GF-D8 (cell line): ENCODE measurements around the gene MBD2.

Source experiments
- DNase-seq: peaks from one replicate; lab custom pipeline; 2025; lab: John Stamatoyannopoulos, UW

MBD2 gene

DNA sequence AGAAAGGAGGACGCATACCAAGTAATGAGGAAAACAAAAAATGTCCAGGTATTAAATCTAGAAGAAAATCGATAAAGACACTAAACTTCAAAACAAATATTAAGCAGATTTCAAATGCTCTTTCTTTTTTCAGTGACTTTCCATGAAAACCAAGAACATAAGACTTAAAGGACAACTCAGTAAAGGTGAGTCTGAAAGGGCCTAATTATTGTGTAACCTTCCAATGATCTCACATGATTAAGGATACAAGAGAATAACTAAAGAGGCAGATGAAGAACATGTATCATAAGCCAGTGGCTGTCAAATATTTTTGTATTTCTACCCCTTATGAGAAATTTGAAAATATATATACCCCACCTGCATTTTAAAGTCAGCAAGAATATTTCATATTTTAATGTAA is 30.7 kb downstream of the MBD2 start:
- no peak for DNase-seq

DNA sequence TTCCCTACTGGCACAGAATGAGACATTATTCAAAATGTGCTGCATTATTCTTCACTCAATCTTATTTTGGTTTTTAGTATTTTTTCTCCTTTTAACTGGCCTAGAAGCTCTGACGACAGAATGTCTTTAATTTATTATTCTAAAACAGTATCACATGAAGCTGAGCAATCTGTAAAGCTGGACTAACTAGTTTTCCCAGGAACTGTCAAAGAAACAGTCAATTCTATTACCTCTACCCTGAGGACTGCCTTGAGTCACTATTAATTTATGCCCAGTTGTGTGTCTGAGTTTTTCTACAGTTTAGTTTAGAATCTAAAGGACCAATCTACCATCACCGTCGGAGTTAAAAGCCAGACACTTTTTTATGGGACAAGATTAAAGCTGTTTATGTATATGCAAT is 31.6 kb downstream of the MBD2 start:
- DNase-seq, result no peak

DNA sequence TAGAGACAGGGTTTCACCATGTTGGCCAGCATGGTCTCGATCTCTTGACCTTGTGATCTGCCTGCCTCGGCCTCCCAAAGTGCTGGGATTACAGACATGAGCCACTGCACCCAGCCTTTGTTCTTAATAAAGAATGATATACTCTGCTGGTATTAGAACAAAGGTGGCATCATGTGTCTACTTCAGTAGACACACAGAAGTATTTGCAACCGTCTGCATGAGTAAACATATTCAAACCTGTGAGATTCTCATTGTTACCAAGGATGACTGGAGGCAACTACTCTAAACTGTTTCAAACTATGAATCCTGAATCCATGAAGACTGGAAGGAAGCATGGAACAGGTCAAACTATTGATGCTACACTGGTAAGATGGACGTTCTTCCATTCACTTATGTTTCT is 32.1 kb downstream of the MBD2 start:
- no peak for DNase-seq

DNA sequence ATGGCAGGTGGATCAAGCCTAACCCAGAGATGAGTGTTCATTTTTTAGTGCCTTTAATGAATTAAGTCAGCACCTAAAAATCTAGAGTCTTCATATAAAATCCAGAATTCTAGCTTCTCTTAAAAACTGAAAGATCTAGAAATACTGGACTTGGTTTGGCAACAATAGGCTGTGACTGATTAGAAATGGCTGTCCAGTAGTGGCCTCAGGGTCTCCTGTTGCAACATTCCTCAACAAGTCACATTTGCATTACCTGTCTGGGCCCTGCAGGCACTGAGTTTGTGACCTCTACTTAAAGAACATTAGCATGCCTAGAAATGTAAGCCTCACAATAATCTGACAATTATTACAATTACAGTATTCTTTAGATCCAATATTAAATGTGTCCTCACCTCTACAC is 33.1 kb downstream of the MBD2 start:
- DNase-seq, result no peak

DNA sequence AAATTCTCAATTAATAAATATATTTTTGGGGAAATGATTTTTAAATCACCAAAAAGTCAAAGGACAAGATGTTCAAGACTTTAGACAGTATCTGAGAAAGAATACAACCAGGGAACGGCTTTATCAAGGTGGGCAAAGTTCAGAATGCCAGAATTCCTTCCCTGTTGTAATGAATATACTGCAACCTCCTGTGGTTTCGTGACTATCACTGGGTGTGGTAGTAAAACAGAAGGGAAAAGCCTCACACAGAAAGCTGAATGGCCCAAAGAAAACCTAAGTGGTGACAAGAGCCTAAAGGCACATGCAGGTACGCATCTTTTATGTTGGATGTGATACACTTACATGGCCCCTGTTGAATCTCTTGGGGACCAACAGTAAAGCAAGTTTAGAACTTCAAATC is 37.1 kb downstream of the MBD2 start:
- no peak for DNase-seq

DNA sequence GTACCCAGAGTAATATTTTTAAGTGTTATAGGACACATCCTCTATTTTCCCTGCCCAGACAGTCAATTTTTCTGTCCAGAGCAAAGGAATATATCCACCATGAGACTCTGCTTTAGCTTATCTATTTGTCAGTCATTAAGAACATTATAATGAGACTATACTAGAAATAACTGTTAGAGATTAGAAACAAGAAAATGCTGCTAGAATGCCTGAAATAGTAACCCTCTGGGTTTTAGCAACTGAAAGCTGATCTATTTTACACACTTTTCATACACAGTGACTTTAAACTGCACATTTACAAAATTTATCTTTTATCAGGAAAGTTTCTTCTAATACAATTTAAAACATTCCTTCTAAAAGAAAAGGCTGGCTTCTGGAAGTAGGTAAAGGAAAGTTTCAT is 39.6 kb downstream of the MBD2 start:
- no peak for DNase-seq

DNA sequence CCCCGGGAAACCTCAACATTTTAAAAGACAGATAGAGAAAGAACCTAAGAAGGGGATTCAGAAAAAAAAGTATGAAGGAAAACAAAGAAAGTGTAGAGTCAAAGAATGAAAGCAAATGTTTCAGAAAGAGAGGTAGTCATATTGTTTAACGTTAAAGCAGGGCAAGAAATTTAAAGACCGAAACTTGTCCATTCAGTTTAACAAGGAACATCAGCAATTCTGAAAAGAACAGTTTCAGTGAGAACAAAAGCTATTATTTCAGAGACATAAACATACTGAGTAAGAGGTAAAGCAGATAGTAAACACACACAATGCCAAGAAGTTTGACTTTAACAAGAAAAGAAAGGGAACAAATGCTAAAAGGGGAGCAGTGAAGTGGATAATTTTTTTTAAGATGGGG is 41.1 kb downstream of the MBD2 start:
- no peak for DNase-seq

DNA sequence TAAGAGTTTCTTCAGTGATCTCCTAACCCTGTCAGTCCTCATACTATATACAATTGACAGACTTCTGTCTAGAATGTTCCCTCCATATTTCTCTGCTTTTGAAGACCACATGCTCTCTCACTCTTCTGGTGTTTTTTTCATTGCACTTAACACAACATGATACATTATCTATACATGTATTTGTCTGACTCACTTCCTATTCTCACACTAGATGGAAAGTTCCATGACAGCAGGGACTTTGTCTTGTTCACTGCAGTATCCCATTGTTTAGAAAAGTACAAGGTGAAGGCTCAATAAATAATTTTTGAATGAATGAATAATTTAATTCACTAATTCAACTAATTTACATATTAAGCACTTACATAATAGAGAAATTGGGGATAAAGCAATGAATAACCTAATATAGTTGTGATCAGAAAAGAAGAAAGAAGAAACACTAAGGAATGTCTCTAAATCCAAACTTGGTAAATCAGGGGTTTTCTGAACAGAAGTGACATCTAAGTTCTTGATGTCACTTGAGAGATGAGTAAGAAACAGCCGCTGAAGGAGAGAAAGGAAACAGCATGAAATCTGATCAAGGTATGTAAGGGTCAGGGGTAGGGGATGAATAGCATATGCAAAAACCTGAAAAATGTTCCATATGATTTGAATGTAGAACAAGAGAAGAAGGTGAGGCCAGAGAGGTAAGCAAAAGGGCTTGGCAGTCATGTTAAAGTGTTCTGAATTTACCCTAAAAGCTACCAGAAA is 42.4 kb downstream of the MBD2 start:
- DNase-seq, result no peak

DNA sequence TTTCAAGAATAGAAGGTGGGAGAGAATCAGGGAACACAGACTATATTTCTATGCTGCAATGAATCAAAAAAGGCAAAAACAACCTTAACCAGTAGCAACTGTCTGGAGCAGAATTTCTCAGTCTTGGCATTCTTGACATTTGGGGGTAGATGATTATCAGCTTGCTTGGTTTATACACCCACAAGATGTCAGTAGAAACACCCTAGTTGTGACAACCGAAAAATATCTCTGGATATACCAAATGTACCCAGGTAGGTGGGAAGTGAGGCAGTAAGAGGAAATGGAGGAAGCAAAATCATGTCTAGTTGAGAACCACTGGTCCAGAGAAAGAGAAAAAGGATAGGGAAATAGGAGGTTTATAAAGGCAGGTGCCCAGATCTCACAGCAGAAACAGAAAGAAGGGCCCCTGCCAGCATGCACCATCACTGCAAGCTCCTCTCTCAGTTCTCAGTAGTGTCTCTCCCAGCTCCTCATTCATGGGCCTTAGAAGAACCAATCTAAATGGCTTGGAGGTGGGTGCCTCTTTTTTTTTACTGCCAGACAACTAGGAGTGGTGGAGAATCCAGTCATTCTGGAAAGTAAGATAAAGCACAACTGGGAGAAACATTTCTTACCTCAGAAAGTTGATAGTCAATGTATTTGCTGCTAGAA is 50.4 kb downstream of the MBD2 start:
- no peak for DNase-seq

DNA sequence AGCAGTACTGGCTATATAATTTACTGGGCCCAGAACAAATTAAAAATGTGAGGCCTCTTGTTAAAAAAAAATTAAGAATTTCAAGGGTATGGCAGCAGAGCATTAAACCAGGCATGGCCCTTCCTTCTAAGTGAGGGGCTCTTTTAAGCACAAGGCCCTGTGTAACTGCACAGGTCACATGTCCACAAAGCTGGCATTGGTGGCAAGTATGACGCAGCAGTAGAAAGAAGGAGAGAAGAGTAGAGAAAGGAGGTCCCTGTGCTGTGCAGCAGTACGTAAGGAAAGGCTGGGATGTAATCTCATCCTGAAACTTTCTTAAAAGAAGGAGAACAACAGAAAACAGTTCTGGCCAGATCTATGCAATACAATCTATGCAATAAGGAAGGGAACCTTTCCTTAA is 51.2 kb downstream of the MBD2 start:
- DNase-seq, result no peak

DNA sequence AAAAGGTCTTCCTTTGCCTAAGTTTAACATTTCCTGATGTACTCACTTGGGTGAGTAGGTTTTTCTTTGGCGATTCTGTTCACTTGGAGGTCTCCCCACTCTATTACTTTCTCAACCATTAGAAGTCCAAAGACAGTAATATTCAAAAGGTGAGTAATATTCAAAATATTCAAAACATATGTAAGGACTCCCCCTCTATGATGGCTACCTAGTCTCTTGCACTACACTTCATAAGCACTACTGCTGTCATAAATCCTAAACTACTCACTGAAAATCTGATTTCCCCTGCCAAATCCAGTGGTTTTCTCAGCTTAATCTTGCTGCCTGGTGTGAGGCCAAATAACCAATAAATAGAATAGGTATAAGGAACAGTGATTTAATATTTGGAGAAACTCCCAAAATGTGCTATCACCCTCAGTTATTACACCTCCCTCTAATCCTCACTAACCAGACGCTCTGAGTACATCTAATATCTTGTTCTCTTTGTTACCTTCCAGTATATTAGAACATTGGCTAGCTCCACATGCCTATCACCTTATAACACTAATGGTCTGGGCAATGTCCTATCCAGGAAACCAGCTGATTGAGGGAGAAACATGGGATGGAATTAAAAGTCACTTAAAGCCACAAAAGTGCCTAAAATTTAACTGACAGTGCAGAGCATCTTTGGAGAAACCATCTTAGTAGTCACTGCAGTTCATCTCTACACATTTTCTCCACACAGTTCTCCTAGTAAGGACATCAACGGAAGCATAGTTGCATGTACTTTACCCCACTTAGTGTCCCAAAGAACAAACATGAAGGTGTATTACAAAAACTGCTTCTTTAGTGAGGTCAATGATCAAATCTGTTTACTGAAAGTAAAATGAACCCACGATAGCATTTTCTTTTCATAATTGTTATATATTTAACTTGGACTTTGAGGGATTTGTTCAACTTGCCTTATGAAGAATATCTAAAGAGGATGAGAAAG is 54.8 kb downstream of the MBD2 start:
- DNase-seq, result no peak

DNA sequence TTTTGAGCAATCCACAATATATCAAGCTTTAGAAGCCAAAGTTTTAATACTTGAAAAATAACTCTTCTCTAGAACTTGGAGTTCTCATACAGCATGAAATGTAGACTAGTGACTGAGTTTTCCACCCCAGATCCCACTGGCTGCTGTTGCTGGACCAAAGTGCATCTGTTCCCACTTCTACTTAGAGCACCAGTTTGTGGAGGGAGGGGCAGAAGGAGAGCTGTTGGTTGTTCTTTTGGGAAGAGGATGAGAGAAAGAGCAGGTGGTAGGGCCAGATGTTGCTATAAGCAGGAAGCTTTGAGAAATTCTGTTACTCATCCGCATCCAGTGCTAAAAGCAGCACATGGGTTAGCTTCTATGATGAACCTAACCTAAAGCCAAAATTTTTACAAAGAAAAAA is 59.0 kb downstream of the MBD2 start:
- DNase-seq, result no peak

DNA sequence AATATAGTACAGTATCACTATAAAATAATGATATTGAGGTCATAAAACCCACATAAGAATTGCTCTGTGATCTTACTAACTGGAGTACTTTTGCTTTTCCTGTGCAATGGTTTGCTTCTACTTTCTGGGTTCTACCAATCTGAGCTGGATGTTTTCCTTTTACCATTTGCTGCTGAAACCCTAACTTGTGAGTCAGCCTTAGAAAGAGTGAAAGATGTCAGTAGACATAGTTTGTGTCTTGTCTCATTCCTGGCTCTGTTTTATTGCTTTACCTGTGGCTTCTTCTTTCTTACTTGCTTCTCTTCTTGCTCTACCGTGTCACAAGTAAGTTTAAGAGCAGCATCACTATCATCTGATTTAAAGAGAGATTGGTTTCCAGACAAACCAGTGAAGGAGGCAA is 61.0 kb downstream of the MBD2 start:
- DNase-seq, result no peak

DNA sequence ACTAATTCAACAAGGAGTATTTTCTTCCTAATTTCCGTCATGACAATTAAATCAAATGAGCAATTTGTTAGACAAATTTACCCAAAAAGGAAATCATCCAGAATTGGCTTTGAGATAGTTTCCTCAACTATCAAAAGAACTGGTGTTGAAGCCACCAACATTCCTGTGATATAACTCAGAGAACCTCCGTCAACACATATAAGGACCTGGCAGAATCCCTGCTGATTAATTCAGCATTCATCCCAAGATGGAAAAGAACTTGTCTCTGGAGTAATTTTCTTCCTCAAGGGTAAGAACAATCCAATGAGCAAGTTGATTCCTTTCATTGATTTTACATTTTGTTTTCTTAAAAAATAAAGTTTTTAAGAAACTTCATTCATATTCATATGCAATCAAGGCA is 62.0 kb downstream of the MBD2 start:
- no peak for DNase-seq

DNA sequence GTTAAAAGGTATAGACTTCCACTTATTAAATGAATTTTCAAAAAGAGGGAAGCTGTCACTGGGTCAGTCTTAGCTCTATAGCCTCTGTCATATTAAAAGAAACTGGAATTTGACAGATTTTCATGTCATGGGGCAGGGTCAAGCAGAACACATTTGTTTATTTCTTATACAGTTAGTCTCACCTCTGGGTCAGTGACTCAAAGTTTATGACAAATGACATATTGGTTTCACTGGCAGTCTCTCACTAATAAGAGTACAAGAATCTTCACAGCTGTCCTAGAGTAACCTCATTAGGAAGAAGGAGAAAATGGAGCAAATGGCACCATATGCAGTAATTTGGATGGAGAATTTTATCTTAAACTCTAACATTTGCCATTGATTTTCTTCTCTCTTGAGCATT is 63.2 kb downstream of the MBD2 start:
- DNase-seq, result no peak

DNA sequence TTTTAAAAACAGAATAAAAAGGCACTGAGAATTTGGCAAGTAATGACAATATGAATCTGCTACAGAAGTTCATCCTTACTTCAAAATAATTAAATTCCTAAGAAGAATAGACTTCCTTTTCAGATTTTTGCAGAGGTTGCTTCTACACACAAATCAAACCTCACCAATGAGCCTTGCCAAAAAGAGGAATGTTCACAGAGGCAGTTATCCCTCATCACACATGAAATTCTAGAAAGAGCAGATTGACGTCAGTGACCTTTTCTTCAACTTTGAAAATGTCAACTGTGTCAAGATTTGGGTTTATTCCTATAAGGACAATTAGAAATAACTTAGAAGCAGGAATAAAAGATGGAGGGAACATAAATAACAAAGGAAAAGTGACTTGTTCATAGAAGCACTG is 64.6 kb downstream of the MBD2 start:
- no peak for DNase-seq

DNA sequence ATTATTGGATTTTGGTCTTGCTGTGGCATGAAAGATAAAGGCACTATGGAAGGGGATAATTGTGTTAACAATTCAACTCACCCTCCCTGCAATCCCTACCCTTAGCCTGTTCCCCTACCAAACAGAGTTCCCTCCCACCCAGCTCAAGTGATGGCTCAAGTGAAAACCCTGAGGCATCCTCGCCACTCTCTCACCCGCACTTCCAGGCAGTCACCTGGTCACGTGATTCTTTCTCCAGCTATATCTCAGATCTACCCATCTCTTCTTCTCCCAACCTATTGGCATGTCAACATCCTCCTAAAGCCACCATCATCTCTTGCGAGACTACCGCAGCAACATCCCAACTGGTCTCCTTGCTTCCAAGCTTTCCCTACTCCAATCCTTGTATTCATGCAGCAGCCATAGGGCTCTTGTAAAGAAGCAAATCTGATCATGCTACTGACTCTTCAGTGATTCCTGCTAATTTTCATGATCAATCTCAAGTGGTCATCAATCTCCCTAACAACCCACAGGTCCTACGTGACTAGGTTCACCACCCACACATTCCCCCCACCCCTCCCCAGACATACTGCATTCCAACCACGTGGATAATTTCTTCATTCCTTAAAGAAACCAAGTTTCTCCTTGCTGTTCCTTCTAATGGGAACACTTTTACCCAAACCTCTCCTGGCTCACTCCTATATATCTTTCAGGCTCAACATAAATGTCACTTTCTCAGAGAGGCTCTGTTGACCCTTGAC is 66.7 kb downstream of the MBD2 start:
- DNase-seq, result no peak

DNA sequence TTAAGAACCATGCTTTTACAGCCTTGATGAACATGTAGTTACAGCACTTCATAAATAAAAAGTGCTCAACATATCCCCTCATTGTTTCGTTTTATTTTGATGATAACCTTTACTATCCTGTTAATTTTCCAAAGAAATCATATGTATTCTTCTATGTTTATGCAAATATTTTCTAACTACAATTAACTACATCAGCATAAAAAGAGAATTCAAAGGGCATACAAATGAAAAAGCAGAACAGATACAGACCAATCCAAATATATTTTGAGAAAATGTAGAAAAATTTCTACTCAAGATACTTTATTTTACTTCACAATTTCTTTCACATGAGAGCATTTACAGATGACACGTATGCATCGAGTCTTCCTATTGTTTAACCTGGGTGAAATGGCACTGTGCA is 69.1 kb downstream of the MBD2 start:
- DNase-seq, result no peak

DNA sequence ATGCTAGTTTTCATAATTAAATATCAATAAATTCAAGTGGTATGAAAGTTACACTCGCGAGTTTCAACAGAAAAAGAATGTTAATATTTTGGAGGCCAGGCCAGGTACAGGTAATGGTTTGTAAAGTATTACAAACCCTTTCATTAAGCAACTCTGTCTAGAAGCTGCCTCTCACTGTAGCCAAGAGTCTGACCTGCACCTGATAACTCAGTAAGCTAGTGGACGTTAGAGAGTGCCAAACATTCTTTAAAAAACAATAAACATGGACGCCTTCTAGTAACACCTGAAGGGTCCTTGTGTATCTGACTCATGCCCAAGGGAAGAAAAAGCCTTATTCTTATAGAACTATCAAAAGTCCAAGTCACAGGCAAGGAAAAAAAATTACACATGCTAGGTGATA is 70.2 kb downstream of the MBD2 start:
- no peak for DNase-seq

DNA sequence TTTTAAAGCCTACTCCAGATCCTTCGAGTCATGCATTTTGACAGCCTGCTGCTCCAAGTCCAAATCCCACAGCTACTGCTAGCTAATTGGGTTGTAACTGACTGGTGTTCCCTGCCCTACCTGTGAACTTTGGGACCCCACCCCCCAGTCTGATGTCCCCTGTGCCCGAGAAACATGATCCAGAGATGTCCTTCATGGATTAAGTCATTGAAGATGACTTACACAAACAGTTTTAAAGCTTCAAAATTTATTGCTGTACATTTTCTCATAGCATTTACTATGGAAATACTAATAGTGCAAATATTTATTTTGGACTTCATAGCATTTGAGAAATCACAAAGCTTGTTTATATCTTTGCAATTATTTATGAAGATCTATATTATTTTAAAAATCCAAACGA is 73.1 kb downstream of the MBD2 start:
- no peak for DNase-seq

DNA sequence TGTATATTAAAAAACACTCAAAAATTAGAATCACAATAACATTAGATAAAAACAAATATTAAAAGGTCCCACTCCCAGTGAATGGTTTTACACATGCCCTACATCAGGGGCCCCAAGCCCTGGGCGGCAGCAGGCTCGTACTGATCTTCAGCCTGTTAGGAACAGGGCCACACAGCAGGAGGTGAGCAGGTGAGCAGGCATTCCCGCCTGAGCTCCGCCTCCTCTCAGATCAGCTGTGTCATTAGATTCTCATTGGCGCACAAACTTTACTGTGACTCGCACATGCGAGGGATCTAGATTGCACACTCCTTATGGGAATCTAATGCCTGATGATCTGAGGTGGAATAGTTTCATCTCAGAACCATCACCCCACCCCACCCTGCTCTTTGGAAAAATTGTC is 74.2 kb downstream of the MBD2 start:
- DNase-seq, result no peak

DNA sequence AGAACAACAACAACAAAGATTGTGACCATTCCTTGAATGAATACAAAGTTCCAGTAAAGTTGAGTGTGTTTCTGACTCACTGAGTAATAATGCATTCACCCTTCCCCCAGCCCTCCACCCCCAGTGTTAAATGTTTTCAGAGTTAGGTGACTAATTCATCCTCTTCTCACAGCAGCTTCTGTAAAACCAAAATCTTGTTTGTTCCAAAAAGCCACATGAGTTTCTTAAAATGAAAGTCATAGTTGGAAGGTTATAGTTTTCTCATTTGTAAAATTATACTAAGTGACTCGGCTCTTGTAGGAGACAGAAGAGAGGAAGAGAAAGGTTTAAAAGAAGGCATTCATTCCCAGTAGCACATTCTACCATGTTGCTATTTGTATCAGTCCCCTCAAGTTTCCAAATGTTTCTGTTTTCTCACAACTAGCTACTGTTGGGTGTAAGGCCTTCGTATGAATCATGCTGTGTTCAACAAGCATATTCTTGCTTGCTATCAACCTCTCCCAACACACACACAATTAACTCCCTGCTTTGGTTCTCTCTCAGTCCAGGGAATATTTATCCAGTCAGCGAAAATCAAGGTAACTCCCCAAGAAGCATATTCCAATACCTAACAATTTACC is 75.3 kb downstream of the MBD2 start:
- DNase-seq, result no peak
